ENCODE measurements around the gene MRPS18A. TPM values are rescaled to one million over a fixed set of nuclear protein-coding genes. Genes with fewer than 3 reads are reported as not detected.
A peak's percentile ranks its signal among the peaks of the same experiment; 100 is the strongest.

MRPS18A gene
- total and polyA plus RNA-seq, 9 of the 15 experiments (the other 6 are each of a cell fraction or from before 2014, with no cell fraction given) = 87.5 to 243 (median 125) TPM

DNA sequence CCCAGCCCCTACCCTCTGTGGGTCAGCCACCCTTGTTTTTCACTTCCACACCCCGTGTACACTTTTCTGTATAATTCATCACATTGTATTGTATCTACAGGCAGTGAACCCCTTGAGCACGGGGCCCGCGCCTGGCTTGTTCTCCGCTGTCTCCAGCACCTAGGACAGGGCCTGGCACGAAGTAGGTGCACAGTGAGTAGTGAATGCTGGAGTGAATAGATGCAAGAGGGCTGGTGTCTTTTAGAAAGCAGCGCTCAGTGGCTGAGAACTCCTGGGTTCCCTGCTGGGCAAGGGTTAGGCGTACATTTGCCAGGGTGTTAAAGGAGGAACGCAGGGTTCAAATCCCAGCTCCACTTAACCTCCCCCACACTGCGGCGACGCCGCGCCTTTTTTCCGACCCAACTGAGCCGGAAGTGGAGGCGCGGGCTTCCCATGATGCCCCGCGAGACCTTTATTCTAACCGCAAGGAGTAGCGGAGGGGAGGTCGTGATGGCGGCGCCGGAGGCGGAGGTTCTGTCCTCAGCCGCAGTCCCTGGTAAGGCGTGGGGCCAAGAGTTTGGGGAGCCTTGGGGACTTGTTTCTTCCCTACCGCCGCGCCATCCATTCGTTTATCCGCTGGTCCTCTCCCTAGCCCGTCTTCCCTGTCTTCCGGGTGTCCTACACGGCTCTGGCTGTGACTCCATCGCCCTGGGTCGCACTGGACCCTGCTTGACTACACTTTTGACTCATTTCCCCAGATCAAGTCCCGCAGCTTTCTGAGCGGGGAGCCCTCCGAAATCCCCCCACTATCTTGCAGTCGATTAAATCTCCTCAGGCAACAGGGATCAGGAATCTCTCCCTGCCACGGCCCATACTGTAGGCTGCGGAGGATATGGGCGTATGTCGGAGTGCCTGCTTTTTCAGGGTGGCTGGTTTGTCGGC lies 51.9 kb downstream of the MRPS18A start, which contains the start of gene MAD2L1BP (continued):
- TF ChIP-seq ZBTB40 (IDR thresholded peaks at IDR 0.05) (peak; percentile 79), ZBTB40 (CRISPR knock-in tag; IDR thresholded peaks at IDR 0.05) (0 out of 2 replicates have a peak, but pooled peaks have one; percentile 34), ZC3H8 (IDR thresholded peaks at IDR 0.05) (no peak), KLF16 (IDR thresholded peaks at IDR 0.05) (peak; percentile 60), FUS (optimal IDR thresholded peaks at IDR 0.05; ENCODE audit: low read depth, low read length) (no peak), FOXK1 (CRISPR knock-in tag; IDR thresholded peaks at IDR 0.05; ENCODE audit: borderline replicate concordance) (peak; percentile 17; the same call in 1 of the 2 replicates), TCF3 (CRISPR knock-in tag; IDR thresholded peaks at IDR 0.05) (peak; percentile 41; the same call in 1 of the 2 replicates), POLR2B (IDR thresholded peaks at IDR 0.05; ENCODE audit: low read depth, partially characterized antibody) (peak; percentile 97), NFXL1 (CRISPR knock-in tag; IDR thresholded peaks at IDR 0.05) (0 out of 2 replicates have a peak, but pooled peaks have one; percentile 42), PCBP1 (IDR thresholded peaks at IDR 0.05; ENCODE audit: low read depth, low read length, poor library complexity, severe bottlenecking) (no peak), PHB (CRISPR knock-in tag; IDR thresholded peaks at IDR 0.05) (peak; percentile 81; the same call in 1 of the 2 replicates), ARID1B (IDR thresholded peaks at IDR 0.05) (peak; percentile 75), ZNF589 (CRISPR knock-in tag; IDR thresholded peaks at IDR 0.05; ENCODE audit: low read depth) (peak; percentile 86; the same call in 1 of the 2 replicates), DLX4 (CRISPR knock-in tag; IDR thresholded peaks at IDR 0.05) (no peak), MTF1 (CRISPR knock-in tag; IDR thresholded peaks at IDR 0.05; ENCODE audit: borderline replicate concordance) (no peak), BDP1 (IDR thresholded peaks at IDR 0.05; ENCODE audit: insufficient read depth, insufficient read length) (no peak), CHD2 (IDR thresholded peaks at IDR 0.05; ENCODE audit: low read depth, low read length) (peak; percentile 58), EGR1 (conservative IDR thresholded peaks at IDR 0.05) (peak; percentile 88), LCOR (CRISPR knock-in tag; IDR thresholded peaks at IDR 0.05) (0 out of 2 replicates have a peak, but pooled peaks have one; percentile 37), HDAC1 (IDR thresholded peaks at IDR 0.05) (peak in 1 of 2 experiments; percentile 92; a peak in 2 of 4 replicates)
